HCT116 (cell line): ENCODE data around the gene GFPT1.

Source experiments
- CTCF ChIP-seq, 3 experiments: fragments of 200-600 bp in 1 of 3; sonication (generic) in 1 of 3; IDR thresholded peaks in 2 of 3; conservative IDR thresholded peaks in 1 of 3; 2 replicates each; pipeline ENCODE4 v1.5.1; 2012 to 2017; ENCODE audit warnings: low read depth in 2 of 3, low read length in 2 of 3, antibody characterized with exemption in 1 of 3, borderline replicate concordance in 1 of 3, control low read depth in 1 of 3, mild to moderate bottlenecking in 1 of 3, mixed read lengths in 1 of 3, mixed run types in 1 of 3, moderate library complexity in 1 of 3; ENCODE audit not compliant: insufficient read depth in 1 of 3
- SP1 ChIP-seq: IDR thresholded peaks from 2 replicates; pipeline ENCODE4 v1.6.1; 2012; ENCODE audit warnings: low read depth

DNA sequence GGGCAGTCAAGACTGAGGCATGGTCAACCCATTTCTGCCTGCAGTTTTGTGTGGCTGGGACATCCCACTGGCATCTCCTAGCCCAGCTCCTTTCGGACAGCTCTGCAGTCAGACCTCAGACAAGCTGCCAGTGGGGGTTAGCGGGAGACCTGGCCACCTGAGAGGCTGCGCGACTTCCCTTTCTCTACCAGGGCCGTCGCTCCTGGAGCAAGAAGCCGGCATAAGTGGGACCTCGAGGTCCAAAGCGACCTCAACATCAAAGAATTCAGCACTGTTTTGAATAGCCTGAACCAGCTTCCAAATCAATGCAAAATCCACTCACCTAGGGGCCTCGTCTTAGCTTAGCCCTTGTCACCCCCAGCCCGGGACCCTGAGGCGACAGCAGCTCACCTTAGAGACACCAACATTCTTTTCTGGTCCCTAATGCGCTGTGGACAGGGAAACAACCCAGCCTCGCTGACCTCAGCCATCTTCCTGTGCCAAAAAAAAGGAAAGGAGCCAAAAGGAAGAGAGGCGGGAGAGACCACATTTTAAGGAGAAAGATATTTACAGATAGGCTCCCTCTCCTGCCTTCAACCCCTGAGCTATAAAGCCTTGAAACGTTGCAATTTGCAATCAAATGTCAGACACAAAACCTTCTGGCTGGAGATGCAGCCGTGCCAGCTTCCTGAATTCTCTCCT is 81.2 kb downstream of the GFPT1 start:
- no peak for TF ChIP-seq CTCF (IDR thresholded peaks at IDR 0.05 in 2 of 3, conservative IDR thresholded peaks at IDR 0.05 in 1 of 3; ENCODE audit: borderline replicate concordance in 1 of 3, insufficient read depth in 1 of 3, low read depth in 2 of 3, low read length in 2 of 3)
- no peak for TF ChIP-seq SP1
